ENCODE results near the gene PRKCB. TPM values are rescaled to one million over a fixed set of nuclear protein-coding genes. Genes with fewer than 3 reads are reported as not detected.

PRKCB gene
- total and polyA plus RNA-seq, 2 experiments from 2014 or later = 3.7 to 16.4 TPM

GRCh38 chr16:23927796-23928195, 92.0 kb downstream of the PRKCB start:
- Histone ChIP-seq H3K4me1 (ENCODE audit: insufficient read depth) (no peaks in the 10 kb centered on the region), H3F3A (replicated peaks; ENCODE audit: low read depth) (no peaks in the 10 kb centered on the region), H3K27me3 (ENCODE audit: insufficient read depth) (no peaks in the 10 kb centered on the region), H3K79me2 (replicated peaks; ENCODE audit: insufficient read depth) (no peaks in the 10 kb centered on the region), H3K4me2 (no peak overlapping the region), H3K4me3 (no peak overlapping the region), H3K9me2 (ENCODE audit: insufficient read depth) (peaks cover 6% of the 10 kb centered on the region; the same call in 1 of the 2 replicates), H3K27ac (ENCODE audit: low read depth) (no peak overlapping the region), H4K20me1 (replicated peaks; ENCODE audit: insufficient read depth) (no peaks in the 10 kb centered on the region), H3K36me3 (ENCODE audit: insufficient read depth) (no peaks in the 10 kb centered on the region), H2AFZ (no peak overlapping the region)
- H3K27ac Mint-ChIP-seq = no peak overlapping the region
- TF ChIP-seq EZH2phosphoT487 (IDR thresholded peaks at IDR 0.05; ENCODE audit: unreplicated experiment) = no peak
- TF ChIP-seq JUNB (IDR thresholded peaks at IDR 0.05; ENCODE audit: unreplicated experiment) = no peak
- TF ChIP-seq POLR2AphosphoS5 (IDR thresholded peaks at IDR 0.05; ENCODE audit: low read depth) = no peak
- no peak for TF ChIP-seq ETS1 (IDR thresholded peaks at IDR 0.05)
- no peak for TF ChIP-seq CTCF (conservative IDR thresholded peaks at IDR 0.05; ENCODE audit: low read depth in 2 of 2)
- TF ChIP-seq STAT1 (IDR thresholded peaks at IDR 0.05; ENCODE audit: unreplicated experiment) = no peak
- TF ChIP-seq REST (IDR thresholded peaks at IDR 0.05; ENCODE audit: unreplicated experiment) = no peak
- no peak for TF ChIP-seq NANOG (IDR thresholded peaks at IDR 0.05; ENCODE audit: borderline replicate concordance)
- no peak for TF ChIP-seq ZNF331 (CRISPR knock-in tag; IDR thresholded peaks at IDR 0.05; ENCODE audit: low read depth)
- TF ChIP-seq ZNF462 (CRISPR knock-in tag; IDR thresholded peaks at IDR 0.05) = no peak
- TF ChIP-seq ZNF114 (CRISPR knock-in tag; IDR thresholded peaks at IDR 0.05) = no peak
- no peaks in the 10 kb centered on the region for H3K36me3 Mint-ChIP-seq (ENCODE audit: low read depth)
- no peaks in the 10 kb centered on the region for H3K4me1 Mint-ChIP-seq
- H3K27me3 Mint-ChIP-seq (ENCODE audit: insufficient read depth, low read depth, poor library complexity) = peaks cover 2% of the 10 kb centered on the region
- H3K9me3 Mint-ChIP-seq = no peaks in the 10 kb centered on the region; the same call in 2 of the 3 replicates
- H3K4me3 Mint-ChIP-seq = no peak overlapping the region
- ATAC-seq (no peak), DNase-seq (ENCODE audit: low spot score) (no peak)
